HG03520 (cell line): ENCODE data around the gene ADORA2A.

Experiments
- ATAC-seq: cut with Tn5 transposase; IDR thresholded peaks from one replicate; pipeline ENCODE4 v1.9.1; 2021; ENCODE audit warnings: mild to moderate bottlenecking, moderate library complexity; ENCODE audit not compliant: unreplicated experiment

Gene ADORA2A

GRCh38 chr22:24417200-24417599 lies 10.2 kb upstream of the ADORA2A start:
- ATAC-seq = no peak

DNA sequence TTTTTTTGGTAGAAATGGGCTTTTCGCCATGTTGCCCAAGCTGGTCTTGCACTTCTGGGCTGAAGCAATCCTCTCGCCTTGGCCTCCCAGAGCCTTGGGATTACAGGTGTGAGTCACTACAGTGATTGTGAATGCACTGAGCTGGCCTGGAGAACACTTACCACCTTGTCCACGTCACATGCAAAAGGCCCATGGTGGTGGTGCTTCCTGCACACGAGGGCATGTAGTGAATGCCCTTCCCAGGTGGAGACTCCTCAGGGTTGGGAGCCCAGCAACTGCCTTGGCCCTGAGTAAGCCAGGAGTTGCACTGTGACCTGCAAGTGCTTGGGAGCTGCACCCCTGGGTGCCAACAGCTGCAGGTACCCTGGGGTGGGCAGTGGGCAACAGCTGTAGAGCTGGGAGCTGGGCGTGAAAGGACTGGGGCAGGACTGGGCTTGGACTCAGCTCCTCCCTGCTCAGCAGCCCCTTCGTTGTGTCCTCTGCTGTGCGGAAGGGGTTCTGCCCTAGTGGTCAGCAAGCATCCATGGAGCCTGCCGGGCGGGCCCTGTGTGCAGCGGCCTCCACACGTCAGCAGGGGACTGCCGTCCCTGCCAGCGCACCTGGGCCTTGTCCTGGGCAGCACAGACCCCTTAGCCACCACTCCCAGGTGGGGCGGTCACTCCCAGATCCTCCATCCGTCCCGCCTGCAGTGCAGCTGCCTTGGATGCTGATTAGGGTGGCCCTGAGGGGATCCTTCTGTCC lies 9.3 kb upstream of the ADORA2A start:
- ATAC-seq = no peak

DNA sequence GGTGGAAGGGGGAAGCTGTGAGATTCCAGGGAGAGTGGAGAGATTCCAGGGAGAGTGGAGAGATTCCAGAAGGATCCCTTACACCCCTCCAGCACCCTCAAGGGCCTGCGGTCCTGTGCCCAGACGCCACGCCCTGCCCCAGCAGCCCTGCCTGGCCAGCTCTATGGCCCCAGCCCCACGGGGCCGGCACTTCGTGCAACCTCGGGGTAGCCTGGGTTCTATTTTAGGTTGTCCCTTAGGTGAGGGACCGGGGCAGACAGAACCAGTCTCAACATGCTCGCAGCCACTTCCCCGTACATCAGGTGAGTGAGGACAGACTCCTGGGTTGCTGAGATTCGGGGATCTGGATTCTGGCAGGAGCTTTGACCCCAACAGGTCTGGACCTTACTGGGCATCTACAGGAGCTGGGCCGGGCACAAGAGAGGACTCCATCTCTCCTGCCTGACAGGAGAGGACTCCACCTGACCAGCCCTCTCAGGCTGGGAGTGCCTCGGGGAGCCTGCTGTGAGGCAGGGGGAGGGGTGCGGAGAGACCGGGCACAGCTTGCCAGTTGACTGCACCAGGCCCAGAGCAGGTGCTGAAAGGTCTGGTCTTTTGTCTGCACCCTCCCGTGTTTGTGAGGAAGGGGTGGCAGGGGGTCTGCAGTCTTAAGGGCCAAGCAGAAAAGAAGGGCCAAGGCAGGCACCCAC lies 8.5 kb upstream of the ADORA2A start:
- ATAC-seq = no peak

- no peak for ATAC-seq
Measured at GRCh38 chr22:24419475-24419850, 7.9 kb upstream of the ADORA2A start.

DNA sequence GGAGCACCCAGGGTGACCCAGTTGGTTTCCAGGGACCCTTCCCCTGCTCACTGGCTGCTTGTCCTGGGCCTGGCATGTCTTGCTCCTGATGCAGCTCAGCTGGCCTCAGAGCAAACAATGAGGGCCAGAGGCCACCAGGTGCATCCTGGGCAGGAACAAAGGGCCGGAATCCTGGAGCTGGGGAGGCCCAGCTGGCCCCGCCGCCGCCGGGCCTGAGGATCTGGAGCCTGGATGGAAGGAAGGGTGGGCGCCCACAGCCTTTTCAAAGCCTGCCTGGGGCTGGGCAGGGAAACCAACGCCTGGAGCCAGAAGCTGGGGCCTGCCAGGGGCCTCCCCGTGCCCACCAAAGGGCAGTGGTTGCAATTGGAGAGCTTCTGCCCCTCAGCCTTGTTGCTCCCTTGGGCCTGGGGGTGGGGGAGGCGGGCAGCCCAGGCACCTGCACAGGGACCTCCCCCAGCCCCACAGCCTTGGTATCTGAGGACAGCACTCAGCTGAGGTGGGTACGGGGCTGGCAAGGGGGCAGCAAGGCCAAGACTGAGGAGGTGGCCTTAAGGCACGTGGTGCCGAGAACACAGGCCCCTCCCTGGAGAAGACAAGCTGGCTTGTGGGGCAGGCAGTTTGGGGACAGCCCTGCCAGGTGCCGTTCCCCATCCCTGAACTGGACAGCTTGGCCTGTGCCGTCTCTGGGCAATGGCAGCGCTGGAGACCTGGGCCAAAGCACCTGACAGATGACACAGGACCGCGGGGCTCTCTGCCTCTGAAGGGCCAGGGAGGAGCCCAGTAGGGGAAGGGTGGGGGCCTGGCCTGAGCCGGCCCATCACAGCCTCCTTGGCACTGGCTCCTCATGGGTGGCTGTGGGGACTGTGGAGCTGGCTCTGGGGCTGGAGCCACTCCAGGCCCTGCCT lies 7.1 kb upstream of the ADORA2A start:
- ATAC-seq = no peak

DNA sequence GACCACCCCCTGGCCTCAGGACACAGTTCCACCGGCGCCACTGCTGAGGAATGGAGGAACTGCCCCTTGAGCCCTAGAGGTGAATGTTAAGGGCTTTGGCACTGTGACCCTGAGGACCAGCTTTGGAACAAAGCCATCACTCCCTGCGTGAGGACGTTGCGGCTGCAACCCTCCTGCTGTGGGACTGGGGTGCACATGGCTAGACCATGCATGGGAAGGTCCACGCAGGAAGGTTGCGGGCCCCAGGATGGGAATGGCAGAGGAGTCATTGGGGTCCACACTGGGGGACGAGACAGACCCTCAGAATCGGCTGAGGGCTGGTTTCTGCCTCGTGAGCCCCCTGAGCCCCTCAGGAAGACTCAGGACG lies 6.4 kb upstream of the ADORA2A start:
- no peak for ATAC-seq

DNA sequence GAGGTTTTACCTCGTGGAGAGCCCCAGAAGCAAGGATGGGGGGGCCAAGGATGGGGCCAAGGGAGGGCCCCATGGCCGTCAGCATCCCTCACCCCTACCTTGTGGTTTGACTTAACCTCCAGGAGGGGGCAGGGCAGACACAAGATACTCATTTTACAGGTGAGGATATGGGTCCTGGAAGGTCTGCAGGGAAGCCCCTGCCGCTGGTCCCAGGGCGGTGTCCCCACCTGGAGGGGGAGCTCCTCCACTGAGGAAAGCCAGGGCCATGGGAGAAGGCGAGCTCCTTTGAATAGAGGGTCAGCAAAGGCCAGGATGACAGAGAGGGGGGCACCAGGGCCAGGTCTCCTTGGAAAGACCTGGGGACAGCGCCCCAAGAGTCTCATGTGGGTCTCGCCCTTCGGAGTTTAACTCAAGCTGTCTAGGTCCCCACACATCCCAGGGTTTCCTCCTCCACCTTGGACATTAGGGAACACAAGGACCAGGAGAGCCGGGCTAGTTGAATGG lies 5.9 kb upstream of the ADORA2A start:
- ATAC-seq = no peak

GRCh38 chr22:24422102-24422665 lies 5.2 kb upstream of the ADORA2A start:
- no peak for ATAC-seq

DNA sequence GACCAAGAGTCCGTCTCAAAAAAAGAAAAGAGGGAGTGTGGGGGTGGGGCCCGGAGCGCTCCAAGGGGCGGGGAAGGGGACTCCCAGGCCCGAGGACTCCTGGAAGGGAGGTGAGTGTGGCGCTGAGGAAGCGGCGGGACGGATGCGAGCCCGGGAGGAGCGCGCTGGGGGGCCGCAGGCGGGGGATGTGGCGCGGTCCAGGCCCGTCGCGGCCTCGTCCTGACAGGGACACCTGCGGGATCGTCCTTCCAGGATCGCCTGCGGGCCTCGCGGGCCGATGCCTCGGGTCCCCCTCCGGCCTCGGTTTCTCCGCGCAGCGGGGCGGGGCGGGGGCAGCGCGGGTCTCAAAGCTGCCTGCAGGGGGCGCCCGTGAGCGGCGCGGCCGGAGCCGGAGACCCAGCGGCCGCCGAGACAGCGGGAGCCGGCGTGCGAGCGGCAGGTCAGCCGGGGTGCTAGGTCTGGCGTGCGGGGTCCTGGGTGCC lies 3.8 kb upstream of the ADORA2A start:
- no peak for ATAC-seq

- no peak for ATAC-seq
Measured at GRCh38 chr22:24424001-24424900, 3.1 kb upstream of the ADORA2A start.

- no peak for ATAC-seq
Measured at GRCh38 chr22:24424901-24425775, 2.3 kb upstream of the ADORA2A start.

DNA sequence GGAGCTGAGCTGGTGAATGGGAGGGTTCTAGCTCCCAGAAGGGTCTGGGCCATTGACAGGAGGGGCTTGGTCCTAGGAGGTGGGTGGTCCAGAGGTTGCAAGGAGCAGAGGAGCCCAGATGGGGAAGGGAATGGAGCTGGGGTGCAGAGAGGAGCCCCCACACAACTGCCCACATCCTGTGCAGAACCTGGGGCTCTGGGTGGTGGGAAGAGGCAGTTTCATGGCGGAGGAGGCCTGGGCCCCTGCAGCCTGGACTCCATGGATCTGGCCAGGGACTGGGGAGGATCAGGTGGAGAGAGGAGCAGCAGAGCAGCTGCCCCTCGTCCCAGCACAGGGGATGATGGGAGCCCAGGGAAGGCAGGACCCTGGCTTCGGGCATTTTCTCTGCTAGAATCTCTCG lies 963 bp upstream of the ADORA2A start:
- no peak for ATAC-seq

DNA sequence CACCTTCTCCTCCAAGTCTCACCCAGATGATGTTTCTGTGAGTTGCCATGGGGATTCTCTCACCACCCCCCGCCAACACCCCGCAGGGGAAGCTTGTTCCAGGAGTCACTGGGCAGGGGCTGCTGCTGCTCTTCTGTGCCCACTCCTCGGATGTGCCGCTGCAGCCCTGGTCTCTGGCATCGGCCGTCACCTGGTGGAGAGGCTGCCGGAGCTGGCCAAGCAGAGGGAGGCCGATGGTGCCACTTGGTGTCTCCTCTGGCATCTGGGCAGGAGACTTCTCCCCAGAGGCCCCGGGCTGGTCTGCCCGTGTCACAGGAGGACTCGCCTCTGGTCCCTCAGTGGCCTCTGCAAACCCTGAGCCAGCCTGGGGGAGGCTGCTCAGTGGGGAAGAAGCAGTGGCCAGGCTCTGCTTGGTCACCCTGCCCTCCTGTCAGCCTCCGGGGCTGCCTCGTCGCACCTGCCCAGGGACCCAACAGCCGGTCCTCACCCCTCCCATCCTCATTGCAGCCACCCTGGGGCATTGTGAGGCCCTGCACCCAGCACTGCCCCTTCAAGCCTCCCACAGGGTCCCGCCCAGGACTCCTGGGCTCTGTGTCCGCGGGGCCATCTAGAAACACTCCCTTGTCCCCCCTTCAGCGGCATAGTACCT lies 424 bp upstream of the ADORA2A start:
- no peak for ATAC-seq

- ATAC-seq = no peak
Measured at GRCh38 chr22:24428751-24429410, 1.5 kb downstream of the ADORA2A start.

DNA sequence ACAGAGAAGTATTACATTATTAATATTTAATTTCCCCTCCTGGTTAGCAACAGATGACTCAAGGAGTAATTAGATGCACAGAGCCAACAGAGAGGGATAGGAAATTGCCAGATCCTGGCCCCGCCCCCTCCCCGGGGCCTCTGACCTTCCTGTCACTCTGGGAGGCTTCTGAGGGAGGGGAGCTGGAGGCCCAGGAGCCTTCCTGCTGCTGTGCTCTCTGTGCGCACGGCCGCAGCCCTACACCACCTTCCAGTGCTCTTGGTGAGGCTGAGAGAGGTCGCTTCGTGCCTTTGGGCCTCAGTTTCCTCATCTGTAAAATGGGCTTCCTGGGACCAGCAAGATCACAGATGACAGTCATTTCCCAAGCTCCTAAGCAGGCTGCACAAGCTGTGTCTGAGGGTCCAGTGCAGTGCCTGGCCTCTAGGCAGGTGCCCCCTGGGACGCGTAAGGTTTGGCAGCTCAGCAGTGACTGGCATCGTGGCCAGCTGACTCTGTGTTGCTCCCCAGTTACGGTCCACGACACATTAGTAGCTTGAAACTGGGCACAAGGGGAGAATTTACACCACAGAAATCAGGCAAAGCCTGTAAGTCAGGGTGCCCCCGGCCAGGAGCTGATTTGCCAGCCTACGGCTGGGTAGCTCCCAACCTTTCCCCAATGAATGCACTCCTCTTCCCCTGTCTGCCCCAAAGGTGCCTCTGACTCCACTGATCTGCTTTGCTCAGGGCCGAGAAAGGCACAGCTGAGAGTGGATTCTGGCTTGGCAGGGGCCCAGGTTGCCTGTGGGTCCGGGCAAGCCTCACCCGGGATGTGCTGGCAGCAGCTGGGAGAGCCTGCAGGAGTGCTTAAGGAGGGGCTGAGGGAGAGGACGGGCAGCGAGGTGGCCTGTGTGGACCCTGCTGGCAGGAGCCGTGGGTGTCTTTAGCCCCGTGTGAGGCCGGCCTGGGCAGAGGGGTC lies 2.3 kb downstream of the ADORA2A start:
- ATAC-seq = no peak

DNA sequence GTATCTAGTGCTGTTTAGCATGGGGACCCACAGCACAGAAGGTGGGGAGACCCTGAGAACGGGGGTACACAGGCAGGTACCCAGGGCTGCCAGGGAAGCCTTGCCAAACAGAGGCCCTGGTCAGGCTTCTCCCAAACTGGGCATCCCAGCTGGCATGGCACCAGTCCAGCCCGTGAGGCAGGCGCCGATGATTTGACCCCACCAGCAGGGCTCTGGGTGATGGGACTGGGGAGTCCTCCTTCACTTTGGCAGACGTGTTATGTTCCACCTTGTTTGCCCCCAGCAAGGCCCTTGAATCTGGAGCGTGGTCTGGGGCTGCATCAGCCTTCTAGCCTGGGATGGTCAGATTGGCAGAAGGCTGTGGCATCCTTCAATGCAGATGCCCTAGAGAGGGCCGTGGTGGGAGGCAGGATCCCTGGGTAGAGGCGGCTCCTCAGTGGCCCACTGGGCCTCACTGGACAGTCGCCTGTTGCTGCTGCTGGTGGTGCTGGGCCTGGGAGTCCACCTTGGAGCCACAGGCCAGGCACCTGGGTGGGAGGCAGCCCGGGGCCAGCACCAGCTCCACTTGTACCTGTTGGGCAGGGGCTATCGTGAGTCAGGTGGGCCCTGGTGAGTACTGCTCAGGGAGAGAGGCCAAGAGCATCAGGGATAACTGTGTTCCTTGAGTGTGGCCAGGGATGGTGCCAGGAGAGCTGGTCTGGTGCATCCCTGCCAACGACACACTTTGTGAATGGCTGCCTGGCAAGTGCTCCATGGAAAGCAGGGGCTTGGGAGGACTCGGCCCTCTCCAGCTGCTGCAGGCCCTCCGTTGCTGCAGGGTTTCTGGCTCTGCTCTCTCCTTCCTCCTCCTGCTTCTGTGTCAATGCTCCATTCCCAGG lies 3.3 kb downstream of the ADORA2A start:
- ATAC-seq = no peak
